IMR-90 (cell line): ENCODE results near the gene NOS2. TPM values are rescaled to one million over a fixed set of nuclear protein-coding genes. Genes with fewer than 3 reads are reported as not detected.
"Not testable (repeated sequence)": the region's sequence is repeated elsewhere in the genome, so short reads cannot be mapped to it uniquely, and the experiment has no call there.

ENCODE experiments used
- ATAC-seq: fragments of 200-7000 bp; cut with Tn5 transposase; 2 replicates; pipeline ENCODE4 v1.9.1; 2020; ENCODE audit warnings: low read depth, mild to moderate bottlenecking, moderate library complexity
- BruUV-seq: library from RNA; stranded (reverse); fragments of 400-500 nt; replicated peaks from 2 replicates; lab custom pipeline; 2021; lab: Mats Ljungman, UMichigan
- CTCF ChIA-PET: fragments of 300-600 bp; formaldehyde crosslinking; extraction: SDS; loops from one replicate; lab custom pipeline; 2021; ENCODE audit warnings: antibody characterized with exemption; lab: Yijun Ruan, JAX
- POLR2A ChIA-PET: fragments of 300-600 bp; sonication (Branson Sonifier 250); formaldehyde crosslinking; loops from one replicate; lab custom pipeline; 2022; ENCODE audit warnings: antibody characterized with exemption; ENCODE audit not compliant: unreplicated experiment; lab: Charles Lee
- DNase-seq: peaks from one replicate; pipeline ENCODE4 v3.0.0; 2013
- H2AFZ ChIP-seq: replicated peaks from 2 replicates; pipeline ENCODE3; 2013; ENCODE audit warnings: low read length, mild to moderate bottlenecking; ENCODE audit not compliant: poor library complexity
- H2AK5ac ChIP-seq: 2 replicates; pipeline ENCODE4 v1.6.1; 2013; ENCODE audit warnings: low read depth, low read length, inconsistent platforms
- H2AK9ac ChIP-seq: replicated peaks from 2 replicates; pipeline ENCODE3; 2013; ENCODE audit warnings: mild to moderate bottlenecking, low read depth, low read length, moderate library complexity; ENCODE audit not compliant: poor library complexity
- H2BK120ac ChIP-seq: 2 replicates; pipeline ENCODE4 v1.6.1; 2013; ENCODE audit warnings: low read depth, low read length, inconsistent platforms
- H2BK15ac ChIP-seq: 3 replicates; pipeline ENCODE4 v1.6.1; 2013; ENCODE audit warnings: low read depth, low read length, inconsistent platforms
- H2BK20ac ChIP-seq: 2 replicates; pipeline ENCODE4 v1.6.1; 2013; ENCODE audit warnings: low read depth, mild to moderate bottlenecking, inconsistent platforms, low read length, moderate library complexity
- H2BK5ac ChIP-seq: 2 replicates; pipeline ENCODE4 v1.6.1; 2013; ENCODE audit warnings: mild to moderate bottlenecking, low read depth, low read length, inconsistent platforms; ENCODE audit not compliant: poor library complexity, severe bottlenecking
- H3K14ac ChIP-seq: replicated peaks from 2 replicates; pipeline ENCODE4 v1.6.1; 2013; ENCODE audit warnings: low read depth, low read length, inconsistent platforms
- H3K18ac ChIP-seq: 2 replicates; pipeline ENCODE4 v1.6.1; 2013; ENCODE audit warnings: low read depth, low read length, control low read depth
- H3K23ac ChIP-seq: 2 replicates; pipeline ENCODE4 v1.6.1; 2013; ENCODE audit warnings: low read depth, low read length, inconsistent platforms
- H3K27ac ChIP-seq: 2 replicates; pipeline ENCODE4 v1.5.1; 2013; ENCODE audit warnings: mild to moderate bottlenecking, control low read depth, low read length; ENCODE audit not compliant: insufficient read depth
- H3K27me3 ChIP-seq: 2 replicates; pipeline ENCODE4 v1.6.1; 2013; ENCODE audit warnings: low read length; ENCODE audit not compliant: control insufficient read depth, insufficient read depth
- H3K36me3 ChIP-seq: 2 replicates; pipeline ENCODE4 v1.6.1; 2013; ENCODE audit warnings: low read length, mixed read lengths; ENCODE audit not compliant: control insufficient read depth, insufficient read depth
- H3K4ac ChIP-seq: 2 replicates; pipeline ENCODE4 v1.6.1; 2013; ENCODE audit warnings: low read depth, low read length, inconsistent platforms
- H3K4me1 ChIP-seq: 2 replicates; pipeline ENCODE4 v1.6.1; 2013; ENCODE audit warnings: low read length, mixed read lengths; ENCODE audit not compliant: control insufficient read depth, insufficient read depth
- H3K4me2 ChIP-seq: 2 replicates; pipeline ENCODE4 v1.6.1; 2013; ENCODE audit warnings: low read depth, mild to moderate bottlenecking, control low read depth, low read length, moderate library complexity
- H3K4me3 ChIP-seq: 2 replicates; pipeline ENCODE4 v1.5.1; 2013; ENCODE audit warnings: low read depth, mild to moderate bottlenecking, control low read depth, low read length, moderate library complexity; ENCODE audit not compliant: insufficient read depth
- H3K56ac ChIP-seq: 2 replicates; pipeline ENCODE4 v1.6.1; 2013; ENCODE audit warnings: low read length, inconsistent platforms; ENCODE audit not compliant: insufficient read depth; ENCODE audit errors: extremely low read depth
- H3K79me1 ChIP-seq, 2 experiments: 2 replicates each; pipeline ENCODE4 v1.6.1; 2013; ENCODE audit warnings: low read length in 2 of 2, inconsistent platforms in 1 of 2, low read depth in 1 of 2
- H3K9ac ChIP-seq: 2 replicates; pipeline ENCODE4 v1.6.1; 2013; ENCODE audit warnings: low read depth, low read length, control low read depth
- H3K9me1 ChIP-seq: 2 replicates; pipeline ENCODE4 v1.6.1; 2013; ENCODE audit warnings: low read length, inconsistent platforms; ENCODE audit not compliant: insufficient read depth
- H3K9me3 ChIP-seq: 2 replicates; pipeline ENCODE4 v1.6.1; 2013; ENCODE audit warnings: low read length; ENCODE audit not compliant: control insufficient read depth, insufficient read depth
- H4K20me1 ChIP-seq: 2 replicates; pipeline ENCODE4 v1.6.1; 2013; ENCODE audit warnings: low read length, inconsistent platforms; ENCODE audit not compliant: insufficient read depth
- H4K5ac ChIP-seq: 2 replicates; pipeline ENCODE4 v1.6.1; 2013; ENCODE audit warnings: mild to moderate bottlenecking, low read depth, low read length, control low read depth
- H4K8ac ChIP-seq, 2 experiments: 2 replicates each; pipeline ENCODE4 v1.6.1; 2013; ENCODE audit warnings: low read depth in 2 of 2, low read length in 2 of 2, control low read depth in 1 of 2, inconsistent platforms in 1 of 2
- H4K91ac ChIP-seq: 2 replicates; pipeline ENCODE4 v1.6.1; 2013; ENCODE audit warnings: low read depth, low read length, inconsistent platforms; ENCODE audit not compliant: insufficient read depth
- WGBS, 2 experiments: methylation state at CpG; one replicate each; pipeline versions ENCODE4 v1.1.5 to v1.1.7; 2013; ENCODE audit warnings: missing lambda C conversion rate in 2 of 2; ENCODE audit not compliant: insufficient read length in 1 of 2; ENCODE audit errors: extremely low coverage in 2 of 2; 5-methylcytosine and 5-hydroxymethylcytosine counted together
- dilution Hi-C: fragments of 300-500 bp; cut with HindIII; formaldehyde crosslinking; loops from one replicate; pipeline ENCODE4 v1.14.3; 2018; ENCODE audit warnings: low sequenced_read_pairs; ENCODE audit not compliant: unreplicated experiment
- in situ Hi-C: fragments of 300-500 bp; cut with MboI; formaldehyde crosslinking; loops from 3 replicates; pipeline ENCODE4 v1.14.3; 2019; ENCODE audit warnings: low sequenced_read_pairs, inconsistent platforms, mixed read lengths
- intact Hi-C: fragments of 100-400 bp; cut with micrococcal nuclease; formaldehyde crosslinking; loops from 2 replicates; pipeline ENCODE4 v1.10.0; 2022
- polyA plus RNA-seq, 3 experiments: library from polyadenylated mRNA; depleted of rRNA; stranded (reverse); fragments of >200 nt; gene quantifications; 2 replicates each; pipeline ENCODE4 v1.2.3, GENCODE V29; 2012; ENCODE audit warnings: low replicate concordance in 1 of 3
- total RNA-seq: library from RNA; depleted of rRNA; stranded (reverse); fragments of >200 nt; gene quantifications from 2 replicates; pipeline ENCODE4 v1.2.3, GENCODE V29; 2012

Gene NOS2
- total and polyA plus RNA-seq, 2 of the 4 experiments (the other 2 are of a cell fraction) = under 0.01 TPM; not detected in 1

GRCh38 chr17:27829143-27829711 lies 28.9 kb upstream of the NOS2 start:
- H3K27me3 ChIP-seq, H3K23ac ChIP-seq, intact Hi-C loops, dilution Hi-C loops, H3K4me3 ChIP-seq, H3K27ac ChIP-seq, H3K4me2 ChIP-seq, H2BK120ac ChIP-seq, ATAC-seq, H2AK9ac ChIP-seq, H3K4ac ChIP-seq, H2AK5ac ChIP-seq, in situ Hi-C loops, H2AFZ ChIP-seq, H4K5ac ChIP-seq, H3K79me1 ChIP-seq, H3K36me3 ChIP-seq, H3K18ac ChIP-seq, DNase-seq, BruUV-seq, H3K56ac ChIP-seq, POLR2A ChIA-PET, H2BK20ac ChIP-seq, H3K9ac ChIP-seq, H4K8ac ChIP-seq, H2BK5ac ChIP-seq, H3K9me3 ChIP-seq, H4K20me1 ChIP-seq, H3K14ac ChIP-seq, H3K4me1 ChIP-seq, H2BK15ac ChIP-seq, CTCF ChIA-PET, H4K91ac ChIP-seq, H3K9me1 ChIP-seq: not testable (repeated sequence)
- WGBS, 2 experiments = no CpG with 5 or more reads among the region's 2 CpGs
